GM12878 (cell line): ENCODE data around the gene PDZD2.

Experiments used
- ASH2L ChIP-seq: fragments of 300-600, 200-600 bp; sonication (generic); IDR thresholded peaks from 2 replicates; pipeline ENCODE4 v1.6.1; 2017; ENCODE audit warnings: low read depth, mild to moderate bottlenecking, borderline replicate concordance
- BRCA1 ChIP-seq: IDR thresholded peaks from 2 replicates; pipeline ENCODE4 v1.6.1; 2011; ENCODE audit warnings: low read depth, low read length, improper control_type of control experiment
- EZH2 ChIP-seq: IDR thresholded peaks from 2 replicates; pipeline ENCODE4 v1.6.1; 2012; ENCODE audit warnings: low read depth, mild to moderate bottlenecking, control low read depth, inconsistent platforms, low read length, borderline replicate concordance; ENCODE audit not compliant: control insufficient read depth
- KAT2A ChIP-seq: conservative IDR thresholded peaks from 2 replicates; pipeline ENCODE4 v1.6.1; 2011; ENCODE audit warnings: low read depth, low read length; ENCODE audit not compliant: control insufficient read depth
- POLR2A ChIP-seq: IDR thresholded peaks from 2 replicates; pipeline ENCODE4 v1.6.1; 2011; ENCODE audit warnings: low read depth, mild to moderate bottlenecking, low read length
- TCF3 ChIP-seq: IDR thresholded peaks from 2 replicates; pipeline ENCODE4 v1.6.1; 2012; ENCODE audit warnings: low read depth, mild to moderate bottlenecking, low read length, borderline replicate concordance; ENCODE audit not compliant: insufficient read depth
- TF ChIP-seq, protein P1 (sequence below): fragments of 450-650 bp; formaldehyde crosslinking; IDR thresholded peaks from 2 replicates; pipeline ENCODE4 v1.4.0; 2020; ENCODE audit warnings: mild to moderate bottlenecking, moderate library complexity
- TF ChIP-seq, protein P2 (sequence below): IDR thresholded peaks from 2 replicates; pipeline ENCODE4 v1.6.1; 2011; ENCODE audit warnings: low read depth, low read length, improper control_type of control experiment, borderline replicate concordance
- TF ChIP-seq, protein P3 (sequence below): IDR thresholded peaks from 2 replicates; pipeline ENCODE4 v1.6.1; 2012; ENCODE audit warnings: low read depth, low read length, improper control_type of control experiment
- TF ChIP-seq, protein P4 (sequence below): IDR thresholded peaks from 2 replicates; pipeline ENCODE4 v1.6.1; 2012; ENCODE audit warnings: mild to moderate bottlenecking, low read depth, low read length
- TF ChIP-seq, protein P5 (sequence below): IDR thresholded peaks from 2 replicates; pipeline ENCODE4 v1.6.1; 2011; ENCODE audit warnings: low read depth, mild to moderate bottlenecking, low read length, moderate library complexity, borderline replicate concordance; ENCODE audit errors: extremely low read depth

DNA sequence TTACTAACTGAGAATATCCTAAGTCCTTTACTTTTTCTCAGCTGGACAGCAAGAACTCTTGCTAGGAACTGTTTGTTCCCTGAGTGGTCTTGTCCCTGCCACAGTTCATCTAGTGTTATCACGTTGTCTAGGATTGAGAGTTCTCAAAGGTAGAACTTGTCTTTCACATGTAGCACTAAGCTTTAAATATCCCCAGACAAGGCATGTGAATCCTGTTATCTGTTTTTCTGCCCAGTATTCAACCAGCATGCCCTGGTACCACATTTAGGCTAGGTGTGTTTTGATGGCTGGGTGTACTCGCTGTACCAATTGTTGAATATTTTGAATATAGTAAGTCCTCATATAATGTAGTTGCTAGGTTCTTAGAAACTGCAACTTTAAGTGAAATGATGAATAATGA is 27.9 kb upstream of the PDZD2 start:
- TF ChIP-seq EZH2 (no peak), KAT2A (no peak), BRCA1 (no peak), POLR2A (no peak), ASH2L (no peak), TCF3 (no peak)
- TF ChIP-seq, protein P1, sequence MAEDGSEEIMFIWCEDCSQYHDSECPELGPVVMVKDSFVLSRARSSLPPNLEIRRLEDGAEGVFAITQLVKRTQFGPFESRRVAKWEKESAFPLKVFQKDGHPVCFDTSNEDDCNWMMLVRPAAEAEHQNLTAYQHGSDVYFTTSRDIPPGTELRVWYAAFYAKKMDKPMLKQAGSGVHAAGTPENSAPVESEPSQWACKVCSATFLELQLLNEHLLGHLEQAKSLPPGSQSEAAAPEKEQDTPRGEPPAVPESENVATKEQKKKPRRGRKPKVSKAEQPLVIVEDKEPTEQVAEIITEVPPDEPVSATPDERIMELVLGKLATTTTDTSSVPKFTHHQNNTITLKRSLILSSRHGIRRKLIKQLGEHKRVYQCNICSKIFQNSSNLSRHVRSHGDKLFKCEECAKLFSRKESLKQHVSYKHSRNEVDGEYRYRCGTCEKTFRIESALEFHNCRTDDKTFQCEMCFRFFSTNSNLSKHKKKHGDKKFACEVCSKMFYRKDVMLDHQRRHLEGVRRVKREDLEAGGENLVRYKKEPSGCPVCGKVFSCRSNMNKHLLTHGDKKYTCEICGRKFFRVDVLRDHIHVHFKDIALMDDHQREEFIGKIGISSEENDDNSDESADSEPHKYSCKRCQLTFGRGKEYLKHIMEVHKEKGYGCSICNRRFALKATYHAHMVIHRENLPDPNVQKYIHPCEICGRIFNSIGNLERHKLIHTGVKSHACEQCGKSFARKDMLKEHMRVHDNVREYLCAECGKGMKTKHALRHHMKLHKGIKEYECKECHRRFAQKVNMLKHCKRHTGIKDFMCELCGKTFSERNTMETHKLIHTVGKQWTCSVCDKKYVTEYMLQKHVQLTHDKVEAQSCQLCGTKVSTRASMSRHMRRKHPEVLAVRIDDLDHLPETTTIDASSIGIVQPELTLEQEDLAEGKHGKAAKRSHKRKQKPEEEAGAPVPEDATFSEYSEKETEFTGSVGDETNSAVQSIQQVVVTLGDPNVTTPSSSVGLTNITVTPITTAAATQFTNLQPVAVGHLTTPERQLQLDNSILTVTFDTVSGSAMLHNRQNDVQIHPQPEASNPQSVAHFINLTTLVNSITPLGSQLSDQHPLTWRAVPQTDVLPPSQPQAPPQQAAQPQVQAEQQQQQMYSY (CRISPR knock-in tag) = no peak
- TF ChIP-seq, protein P2, sequence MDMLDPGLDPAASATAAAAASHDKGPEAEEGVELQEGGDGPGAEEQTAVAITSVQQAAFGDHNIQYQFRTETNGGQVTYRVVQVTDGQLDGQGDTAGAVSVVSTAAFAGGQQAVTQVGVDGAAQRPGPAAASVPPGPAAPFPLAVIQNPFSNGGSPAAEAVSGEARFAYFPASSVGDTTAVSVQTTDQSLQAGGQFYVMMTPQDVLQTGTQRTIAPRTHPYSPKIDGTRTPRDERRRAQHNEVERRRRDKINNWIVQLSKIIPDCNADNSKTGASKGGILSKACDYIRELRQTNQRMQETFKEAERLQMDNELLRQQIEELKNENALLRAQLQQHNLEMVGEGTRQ = no peak
- TF ChIP-seq, protein P3, sequence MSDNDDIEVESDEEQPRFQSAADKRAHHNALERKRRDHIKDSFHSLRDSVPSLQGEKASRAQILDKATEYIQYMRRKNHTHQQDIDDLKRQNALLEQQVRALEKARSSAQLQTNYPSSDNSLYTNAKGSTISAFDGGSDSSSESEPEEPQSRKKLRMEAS = no peak
- TF ChIP-seq, protein P4, sequence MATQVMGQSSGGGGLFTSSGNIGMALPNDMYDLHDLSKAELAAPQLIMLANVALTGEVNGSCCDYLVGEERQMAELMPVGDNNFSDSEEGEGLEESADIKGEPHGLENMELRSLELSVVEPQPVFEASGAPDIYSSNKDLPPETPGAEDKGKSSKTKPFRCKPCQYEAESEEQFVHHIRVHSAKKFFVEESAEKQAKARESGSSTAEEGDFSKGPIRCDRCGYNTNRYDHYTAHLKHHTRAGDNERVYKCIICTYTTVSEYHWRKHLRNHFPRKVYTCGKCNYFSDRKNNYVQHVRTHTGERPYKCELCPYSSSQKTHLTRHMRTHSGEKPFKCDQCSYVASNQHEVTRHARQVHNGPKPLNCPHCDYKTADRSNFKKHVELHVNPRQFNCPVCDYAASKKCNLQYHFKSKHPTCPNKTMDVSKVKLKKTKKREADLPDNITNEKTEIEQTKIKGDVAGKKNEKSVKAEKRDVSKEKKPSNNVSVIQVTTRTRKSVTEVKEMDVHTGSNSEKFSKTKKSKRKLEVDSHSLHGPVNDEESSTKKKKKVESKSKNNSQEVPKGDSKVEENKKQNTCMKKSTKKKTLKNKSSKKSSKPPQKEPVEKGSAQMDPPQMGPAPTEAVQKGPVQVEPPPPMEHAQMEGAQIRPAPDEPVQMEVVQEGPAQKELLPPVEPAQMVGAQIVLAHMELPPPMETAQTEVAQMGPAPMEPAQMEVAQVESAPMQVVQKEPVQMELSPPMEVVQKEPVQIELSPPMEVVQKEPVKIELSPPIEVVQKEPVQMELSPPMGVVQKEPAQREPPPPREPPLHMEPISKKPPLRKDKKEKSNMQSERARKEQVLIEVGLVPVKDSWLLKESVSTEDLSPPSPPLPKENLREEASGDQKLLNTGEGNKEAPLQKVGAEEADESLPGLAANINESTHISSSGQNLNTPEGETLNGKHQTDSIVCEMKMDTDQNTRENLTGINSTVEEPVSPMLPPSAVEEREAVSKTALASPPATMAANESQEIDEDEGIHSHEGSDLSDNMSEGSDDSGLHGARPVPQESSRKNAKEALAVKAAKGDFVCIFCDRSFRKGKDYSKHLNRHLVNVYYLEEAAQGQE = no peak
- TF ChIP-seq, protein P5, sequence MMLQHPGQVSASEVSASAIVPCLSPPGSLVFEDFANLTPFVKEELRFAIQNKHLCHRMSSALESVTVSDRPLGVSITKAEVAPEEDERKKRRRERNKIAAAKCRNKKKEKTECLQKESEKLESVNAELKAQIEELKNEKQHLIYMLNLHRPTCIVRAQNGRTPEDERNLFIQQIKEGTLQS = no peak
